ENCODE data around the gene SCAF1.

The SCAF1 gene

DNA sequence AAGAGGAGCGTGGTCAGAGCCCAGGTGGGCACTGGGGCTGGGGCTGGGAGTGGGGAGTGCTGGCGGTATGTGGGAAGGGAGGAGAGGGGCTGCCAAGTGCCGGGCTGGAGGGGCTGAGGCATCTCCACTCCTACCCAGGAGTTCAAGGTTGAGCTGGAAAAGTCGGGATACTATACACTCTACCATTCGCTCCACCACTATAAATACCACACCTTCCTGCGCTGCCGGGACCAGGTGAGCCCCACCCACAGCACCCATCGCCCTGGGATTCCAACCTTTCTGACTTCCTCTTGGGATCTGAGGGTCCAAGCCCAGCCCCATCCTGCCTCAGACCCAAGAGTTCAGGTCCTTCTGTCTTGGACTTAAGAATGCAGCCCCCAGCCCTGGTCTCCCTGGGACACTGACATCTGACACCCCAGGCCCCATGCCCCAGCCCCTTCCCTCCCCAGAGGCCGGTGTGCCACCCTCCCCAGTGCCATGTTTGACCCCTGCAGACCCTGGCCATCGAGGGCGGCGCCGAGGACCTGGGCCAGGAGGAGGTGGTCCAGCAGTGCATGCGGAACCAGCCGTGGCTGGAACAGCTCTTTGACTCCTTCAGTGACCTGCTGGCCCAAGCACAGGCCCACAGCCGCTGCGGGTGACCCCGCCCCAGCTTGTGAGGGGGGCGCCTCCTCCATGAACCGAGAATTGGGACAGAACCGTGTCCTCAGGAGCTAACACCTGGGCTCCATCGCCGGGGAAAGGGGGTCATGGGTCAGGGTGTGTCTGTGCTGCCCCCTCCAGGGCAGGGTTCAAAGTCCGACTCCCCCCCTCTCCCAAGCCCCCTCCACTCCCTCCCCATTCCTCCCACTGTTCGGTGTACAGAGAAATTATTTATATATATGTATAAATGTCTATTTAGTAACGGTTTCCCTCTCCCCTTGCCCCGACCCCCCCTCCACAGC lies 16.8 kb upstream of the SCAF1 start:
- Histone ChIP-seq H2AFZ (ENCODE audit: low read length) (no peak overlapping the region), H3K9me2 (ENCODE audit: low read depth, low read length) (no peaks in the 10 kb centered on the region), H3K4me2 (ENCODE audit: low read length) (no peak overlapping the region), H3K4me3 (ENCODE audit: low read depth, low read length, poor library complexity, severe bottlenecking) (no peak overlapping the region), H3K27ac (ENCODE audit: low read depth, low read length, poor library complexity, severe bottlenecking) (no peak overlapping the region), H3K79me2 (ENCODE audit: insufficient read depth, low read length) (no peaks in the 10 kb centered on the region), H3K36me3 (ENCODE audit: insufficient read depth, low read length) (peaks cover 44% of the 10 kb centered on the region), H3K27me3 (ENCODE audit: insufficient read depth, low read length) (no peaks in the 10 kb centered on the region), H4K20me1 (ENCODE audit: insufficient read depth, low read length) (no peaks in the 10 kb centered on the region), H3K9ac (ENCODE audit: low read length) (no peak overlapping the region), H3K4me1 (ENCODE audit: insufficient read depth, low read length, severe bottlenecking) (no peaks in the 10 kb centered on the region), H3K9me3 (ENCODE audit: low read length) (no peaks in the 10 kb centered on the region), H3F3A (ENCODE audit: insufficient read depth, low read length) (no peaks in the 10 kb centered on the region)
- no peak for TF ChIP-seq EZH2 (IDR thresholded peaks at IDR 0.05; ENCODE audit: borderline replicate concordance, low read length)
- no peak for TF ChIP-seq CTCF (IDR thresholded peaks at IDR 0.05; ENCODE audit: low read length)

- Histone ChIP-seq H3K4me2 (ENCODE audit: low read length) (no peak overlapping the region), H3F3A (ENCODE audit: insufficient read depth, low read length) (no peaks in the 10 kb centered on the region)
Observed at GRCh38 chr19:49626226-49626625, 15.8 kb upstream of the SCAF1 start.

GRCh38 chr19:49629659-49630058 lies 12.3 kb upstream of the SCAF1 start:
- TF ChIP-seq EZH2 (IDR thresholded peaks at IDR 0.05; ENCODE audit: borderline replicate concordance, low read length) (no peak), CTCF (IDR thresholded peaks at IDR 0.05; ENCODE audit: low read length) (no peak)
- Histone ChIP-seq H3K4me1 (ENCODE audit: insufficient read depth, low read length, severe bottlenecking) (no peaks in the 10 kb centered on the region), H3K9me3 (ENCODE audit: low read length) (no peaks in the 10 kb centered on the region), H2AFZ (ENCODE audit: low read length) (no peak overlapping the region), H3K4me2 (ENCODE audit: low read length) (no peak overlapping the region), H3K4me3 (ENCODE audit: low read depth, low read length, poor library complexity, severe bottlenecking) (no peak overlapping the region), H3K27ac (ENCODE audit: low read depth, low read length, poor library complexity, severe bottlenecking) (no peak overlapping the region), H3K9me2 (ENCODE audit: low read depth, low read length) (no peaks in the 10 kb centered on the region), H3F3A (ENCODE audit: insufficient read depth, low read length) (no peaks in the 10 kb centered on the region), H3K79me2 (ENCODE audit: insufficient read depth, low read length) (no peaks in the 10 kb centered on the region), H3K36me3 (ENCODE audit: insufficient read depth, low read length) (peaks cover 28% of the 10 kb centered on the region), H3K27me3 (ENCODE audit: insufficient read depth, low read length) (no peaks in the 10 kb centered on the region), H3K9ac (ENCODE audit: low read length) (no peak overlapping the region), H4K20me1 (ENCODE audit: insufficient read depth, low read length) (no peaks in the 10 kb centered on the region)

More at GRCh38 chr19:49626226-49626625, 15.8 kb upstream of the SCAF1 start:
- no peaks in the 10 kb centered on the region for H3K27me3 ChIP-seq (ENCODE audit: insufficient read depth, low read length)
- H3K79me2 ChIP-seq (ENCODE audit: insufficient read depth, low read length): no peaks in the 10 kb centered on the region
- no peak overlapping the region for H3K27ac ChIP-seq (ENCODE audit: low read depth, low read length, poor library complexity, severe bottlenecking)
- H2AFZ ChIP-seq (ENCODE audit: low read length): no peak overlapping the region
- H3K9ac ChIP-seq (ENCODE audit: low read length): no peak overlapping the region
- H3K9me3 ChIP-seq (ENCODE audit: low read length): no peaks in the 10 kb centered on the region
- no peaks in the 10 kb centered on the region for H3K4me1 ChIP-seq (ENCODE audit: insufficient read depth, low read length, severe bottlenecking)
- H3K9me2 ChIP-seq (ENCODE audit: low read depth, low read length): no peaks in the 10 kb centered on the region
- H3K4me3 ChIP-seq (ENCODE audit: low read depth, low read length, poor library complexity, severe bottlenecking): no peak overlapping the region
- H4K20me1 ChIP-seq (ENCODE audit: insufficient read depth, low read length): no peaks in the 10 kb centered on the region
- peaks cover 40% of the 10 kb centered on the region for H3K36me3 ChIP-seq (ENCODE audit: insufficient read depth, low read length)
- no peak for TF ChIP-seq CTCF (IDR thresholded peaks at IDR 0.05; ENCODE audit: low read length)
- TF ChIP-seq EZH2 (IDR thresholded peaks at IDR 0.05; ENCODE audit: borderline replicate concordance, low read length): no peak
